T-helper 2 cell treated with Interferon-gamma antibody and Interleukin-4, amounts not matched to agents 5 μg/mL and 100 μg/mL, for 36 hours (primary cell): ENCODE results near the gene GALNT12.

ENCODE experiments used
- DNase-seq: peaks from one replicate; pipeline ENCODE4 v3.0.0; 2021; ENCODE audit warnings: low spot score
- H3K27ac Mint-ChIP-seq: one replicate; pipeline ENCODE4 v1.8.0; 2021; ENCODE audit warnings: mild to moderate bottlenecking, mixed read lengths
- H3K27me3 Mint-ChIP-seq: one replicate; pipeline ENCODE4 v1.8.0; 2021; ENCODE audit warnings: low read depth, mixed read lengths
- H3K36me3 Mint-ChIP-seq: one replicate; pipeline ENCODE4 v1.8.0; 2021; ENCODE audit warnings: low read depth, mixed read lengths
- H3K4me1 Mint-ChIP-seq: one replicate; pipeline ENCODE4 v1.8.0; 2021; ENCODE audit warnings: low read depth, mixed read lengths
- H3K4me3 Mint-ChIP-seq: one replicate; pipeline ENCODE4 v1.8.0; 2022; ENCODE audit warnings: mild to moderate bottlenecking, moderate library complexity, mixed read lengths
- H3K9me3 Mint-ChIP-seq: one replicate; pipeline ENCODE4 v1.8.0; 2021; ENCODE audit warnings: mixed read lengths

The GALNT12 gene

GRCh38 chr9:98805506-98806272 is 1.8 kb upstream of the GALNT12 start:
- peaks cover 67% of the 10 kb centered on the region for H3K27me3 Mint-ChIP-seq
- H3K4me1 Mint-ChIP-seq, result peaks cover 15% of the 10 kb centered on the region
- H3K9me3 Mint-ChIP-seq, result no peaks in the 10 kb centered on the region
- no peak overlapping the region for H3K4me3 Mint-ChIP-seq
- no peak overlapping the region for H3K27ac Mint-ChIP-seq
- DNase-seq, result no peak
- H3K36me3 Mint-ChIP-seq, result no peaks in the 10 kb centered on the region

GRCh38 chr9:98806394-98807035 is 955 bp upstream of the GALNT12 start:
- Mint-ChIP-seq H3K9me3 (no peaks in the 10 kb centered on the region), H3K27ac (no peak overlapping the region), H3K36me3 (peaks cover 4% of the 10 kb centered on the region), H3K27me3 (peaks cover 71% of the 10 kb centered on the region), H3K4me1 (peaks cover 23% of the 10 kb centered on the region), H3K4me3 (peak overlapping the region; percentile 81)
- no peak for DNase-seq

GRCh38 chr9:98807814-98808195 is 335 bp downstream of the GALNT12 start:
- peaks cover 23% of the 10 kb centered on the region for H3K4me1 Mint-ChIP-seq
- peaks cover 4% of the 10 kb centered on the region for H3K36me3 Mint-ChIP-seq
- no peak overlapping the region for H3K27ac Mint-ChIP-seq
- no peaks in the 10 kb centered on the region for H3K9me3 Mint-ChIP-seq
- peak; percentile 26 for DNase-seq
- H3K27me3 Mint-ChIP-seq, result peaks cover 64% of the 10 kb centered on the region
- H3K4me3 Mint-ChIP-seq, result peak overlapping the region; percentile 82

- no peak for DNase-seq
- Mint-ChIP-seq H3K4me1 (peaks cover 23% of the 10 kb centered on the region), H3K27me3 (peaks cover 64% of the 10 kb centered on the region), H3K36me3 (peaks cover 4% of the 10 kb centered on the region), H3K9me3 (no peaks in the 10 kb centered on the region), H3K27ac (no peak overlapping the region), H3K4me3 (peak overlapping the region; percentile 82)
Observed at GRCh38 chr9:98808411-98808815, 943 bp downstream of the GALNT12 start.

- Mint-ChIP-seq H3K27me3 (peaks cover 63% of the 10 kb centered on the region), H3K4me1 (peaks cover 23% of the 10 kb centered on the region), H3K9me3 (no peaks in the 10 kb centered on the region), H3K27ac (no peak overlapping the region), H3K36me3 (peaks cover 4% of the 10 kb centered on the region), H3K4me3 (peak overlapping the region; percentile 82)
- no peak for DNase-seq
Observed at GRCh38 chr9:98808875-98809274, 1.4 kb downstream of the GALNT12 start.

GRCh38 chr9:98809311-98810101 is 2.0 kb downstream of the GALNT12 start:
- Mint-ChIP-seq H3K4me1 (peaks cover 23% of the 10 kb centered on the region), H3K4me3 (peak overlapping the region; percentile 82)

GRCh38 chr9:98810102-98810842 is 2.8 kb downstream of the GALNT12 start:
- H3K4me3 Mint-ChIP-seq, result no peak overlapping the region
- no peaks in the 10 kb centered on the region for H3K9me3 Mint-ChIP-seq
- H3K36me3 Mint-ChIP-seq, result peaks cover 4% of the 10 kb centered on the region
- H3K27ac Mint-ChIP-seq, result no peak overlapping the region
- H3K27me3 Mint-ChIP-seq, result peaks cover 50% of the 10 kb centered on the region
- H3K4me1 Mint-ChIP-seq, result peaks cover 23% of the 10 kb centered on the region
- no peak for DNase-seq

More at GRCh38 chr9:98809311-98810101, 2.0 kb downstream of the GALNT12 start:
- H3K9me3 Mint-ChIP-seq, result no peaks in the 10 kb centered on the region
- no peak overlapping the region for H3K27ac Mint-ChIP-seq
- peaks cover 4% of the 10 kb centered on the region for H3K36me3 Mint-ChIP-seq
- DNase-seq, result no peak
- peaks cover 57% of the 10 kb centered on the region for H3K27me3 Mint-ChIP-seq

- H3K27ac Mint-ChIP-seq, result no peak overlapping the region
- peaks cover 24% of the 10 kb centered on the region for H3K4me1 Mint-ChIP-seq
- peaks cover 41% of the 10 kb centered on the region for H3K27me3 Mint-ChIP-seq
- no peak for DNase-seq
- H3K4me3 Mint-ChIP-seq, result no peak overlapping the region
- H3K36me3 Mint-ChIP-seq, result peaks cover 4% of the 10 kb centered on the region
- no peaks in the 10 kb centered on the region for H3K9me3 Mint-ChIP-seq
Observed at GRCh38 chr9:98811051-98811650, 3.7 kb downstream of the GALNT12 start.

GRCh38 chr9:98815391-98815951 is 8.0 kb downstream of the GALNT12 start:
- Mint-ChIP-seq H3K27ac (no peak overlapping the region), H3K36me3 (peaks cover 4% of the 10 kb centered on the region), H3K4me3 (no peak overlapping the region), H3K4me1 (peaks cover 9% of the 10 kb centered on the region), H3K9me3 (no peaks in the 10 kb centered on the region), H3K27me3 (peaks cover 11% of the 10 kb centered on the region)
- no peak for DNase-seq

- no peaks in the 10 kb centered on the region for H3K9me3 Mint-ChIP-seq
- no peak for DNase-seq
- H3K27me3 Mint-ChIP-seq, result no peaks in the 10 kb centered on the region
- H3K4me1 Mint-ChIP-seq, result peaks cover 1% of the 10 kb centered on the region
- H3K27ac Mint-ChIP-seq, result no peak overlapping the region
- no peaks in the 10 kb centered on the region for H3K36me3 Mint-ChIP-seq
- H3K4me3 Mint-ChIP-seq, result no peak overlapping the region
Observed at GRCh38 chr9:98818764-98819163, 11.3 kb downstream of the GALNT12 start.

GRCh38 chr9:98819231-98819630 is 11.8 kb downstream of the GALNT12 start:
- H3K4me1 Mint-ChIP-seq, result peaks cover 1% of the 10 kb centered on the region
- H3K36me3 Mint-ChIP-seq, result no peaks in the 10 kb centered on the region
- H3K27me3 Mint-ChIP-seq, result no peaks in the 10 kb centered on the region
- H3K9me3 Mint-ChIP-seq, result no peaks in the 10 kb centered on the region
- DNase-seq, result no peak
- H3K4me3 Mint-ChIP-seq, result no peak overlapping the region
- H3K27ac Mint-ChIP-seq, result no peak overlapping the region

- no peaks in the 10 kb centered on the region for H3K4me1 Mint-ChIP-seq
- no peak overlapping the region for H3K4me3 Mint-ChIP-seq
- no peaks in the 10 kb centered on the region for H3K36me3 Mint-ChIP-seq
- no peaks in the 10 kb centered on the region for H3K27me3 Mint-ChIP-seq
- DNase-seq, result no peak
- no peak overlapping the region for H3K27ac Mint-ChIP-seq
- H3K9me3 Mint-ChIP-seq, result no peaks in the 10 kb centered on the region
Observed at GRCh38 chr9:98821831-98822230, 14.4 kb downstream of the GALNT12 start.

GRCh38 chr9:98822661-98823060 is 15.2 kb downstream of the GALNT12 start:
- H3K36me3 Mint-ChIP-seq, result no peaks in the 10 kb centered on the region
- no peak for DNase-seq
- no peaks in the 10 kb centered on the region for H3K27me3 Mint-ChIP-seq
- H3K9me3 Mint-ChIP-seq, result no peaks in the 10 kb centered on the region
- H3K4me3 Mint-ChIP-seq, result no peak overlapping the region
- H3K27ac Mint-ChIP-seq, result no peak overlapping the region
- no peaks in the 10 kb centered on the region for H3K4me1 Mint-ChIP-seq
